Measurements from ENCODE around the gene LRRK1. TPM values are rescaled to one million over a fixed set of nuclear protein-coding genes. Genes with fewer than 3 reads are reported as not detected.
A peak's percentile ranks its signal among the peaks of the same experiment; 100 is the strongest.

LRRK1 gene
- total and polyA plus RNA-seq, 2 donors (not counting 1 experiment from before 2014, with no cell fraction given) = 19.8 to 53.0 TPM

DNA sequence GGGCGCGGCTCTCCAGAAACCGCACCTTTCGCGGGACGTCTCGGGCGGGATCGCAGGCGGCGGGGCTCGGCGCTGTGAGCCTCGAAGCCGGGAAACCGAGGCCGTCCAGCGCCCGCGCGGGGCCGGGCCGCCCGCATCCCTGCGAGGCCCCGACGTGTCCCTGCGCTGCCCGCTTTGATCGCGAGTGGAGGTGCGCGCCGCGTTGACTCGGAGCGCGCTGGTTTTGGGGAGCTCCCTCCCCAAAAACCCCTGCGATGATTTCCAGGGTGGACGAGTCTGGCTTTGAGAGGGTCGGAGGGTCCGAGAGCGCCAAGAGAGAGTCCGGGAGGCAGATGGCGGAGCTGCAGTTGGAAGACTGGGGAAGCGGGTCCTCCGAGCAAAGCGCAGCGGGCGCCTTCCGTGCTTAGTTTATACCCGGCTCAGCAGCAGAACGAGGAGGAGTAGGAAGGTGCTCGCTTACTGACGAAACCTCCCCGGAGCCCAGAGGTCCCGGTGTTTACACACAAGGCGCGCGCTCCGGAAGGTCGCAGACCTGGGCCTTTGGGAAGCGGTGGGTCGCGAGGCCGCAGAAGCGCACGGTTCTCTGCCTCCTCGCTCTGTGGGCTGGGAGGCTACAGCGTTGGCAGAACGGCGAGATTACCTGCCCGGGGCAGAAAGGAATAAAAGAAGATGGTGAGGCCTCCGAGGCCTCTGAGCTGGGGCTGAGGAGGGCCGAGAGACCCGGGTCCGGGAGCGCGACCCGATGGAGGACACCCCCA, 38.8 kb upstream of the LRRK1 start:
- Histone ChIP-seq H3K4me3 (ENCODE audit: control extremely low read depth in 1 of 5, extremely low read depth in 1 of 5, insufficient read depth in 1 of 5, low read depth in 2 of 5, low read length in 4 of 5) (no peak overlapping the region), H4K20me1 (ENCODE audit: control insufficient read depth, insufficient read depth, low read length, poor library complexity, severe bottlenecking) (no peaks in the 10 kb centered on the region), H3K27me3 (replicated peaks in 1 of 4; ENCODE audit: control extremely low read depth in 1 of 4, control insufficient read depth in 3 of 4, insufficient read depth in 4 of 4, low read length in 3 of 4) (peaks cover 0 to 55% (median 24%) of the 10 kb centered on the region in 4 experiments), H2AFZ (ENCODE audit: insufficient read depth, low read depth, low read length, poor library complexity, severe bottlenecking) (peak overlapping the region; percentile 38), H3K27ac (ENCODE audit: low read length in 2 of 2) (no peak overlapping the region), H3K9me3 (ENCODE audit: control extremely low read depth in 1 of 3, control insufficient read depth in 2 of 3, insufficient read depth in 1 of 3, low read length in 2 of 3) (no peaks in the 10 kb centered on the region), H3K4me2 (replicated peaks; ENCODE audit: low read depth, low read length, poor library complexity, severe bottlenecking) (peak overlapping the region; percentile 75), H3K36me3 (replicated peaks in 1 of 2; ENCODE audit: control extremely low read depth in 1 of 2, control insufficient read depth in 1 of 2, extremely low read depth in 1 of 2, insufficient read depth in 2 of 2, low read length in 1 of 2) (no peaks in the 10 kb centered on the region), H3K4me1 (ENCODE audit: control insufficient read depth in 2 of 2, insufficient read depth in 2 of 2, low read length in 2 of 2) (peaks cover 10% of the 10 kb centered on the region in 2 donors), H3K79me2 (ENCODE audit: control insufficient read depth, insufficient read depth, low read length) (no peaks in the 10 kb centered on the region), H3K9ac (ENCODE audit: low read length) (no peak overlapping the region)
- peaks cover 81% of the 10 kb centered on the region for H3K27me3 Mint-ChIP-seq
- CTCF ChIA-PET = interaction anchor here (0.8 kb wide), 1 partner anchor 126 kb away, joined by 3 read pairs; no protein-coding TSS in a partner anchor
- H3K4me1 Mint-ChIP-seq = peaks cover 11% of the 10 kb centered on the region
- H3K4me3 Mint-ChIP-seq = peak overlapping the region; percentile 70
- no peaks in the 10 kb centered on the region for H3K9me3 Mint-ChIP-seq (ENCODE audit: insufficient read depth)
- WGBS (ENCODE audit: insufficient coverage) = 7% methylated on average over 80 of the region's 80 CpGs
- intact Hi-C loops (cut with micrococcal nuclease) = no loop called here
- POLR2A ChIA-PET = no interaction called here
- H3K27ac Mint-ChIP-seq = no peak overlapping the region
- DNase-seq = peak; percentile 16
- TF ChIP-seq, protein P1, sequence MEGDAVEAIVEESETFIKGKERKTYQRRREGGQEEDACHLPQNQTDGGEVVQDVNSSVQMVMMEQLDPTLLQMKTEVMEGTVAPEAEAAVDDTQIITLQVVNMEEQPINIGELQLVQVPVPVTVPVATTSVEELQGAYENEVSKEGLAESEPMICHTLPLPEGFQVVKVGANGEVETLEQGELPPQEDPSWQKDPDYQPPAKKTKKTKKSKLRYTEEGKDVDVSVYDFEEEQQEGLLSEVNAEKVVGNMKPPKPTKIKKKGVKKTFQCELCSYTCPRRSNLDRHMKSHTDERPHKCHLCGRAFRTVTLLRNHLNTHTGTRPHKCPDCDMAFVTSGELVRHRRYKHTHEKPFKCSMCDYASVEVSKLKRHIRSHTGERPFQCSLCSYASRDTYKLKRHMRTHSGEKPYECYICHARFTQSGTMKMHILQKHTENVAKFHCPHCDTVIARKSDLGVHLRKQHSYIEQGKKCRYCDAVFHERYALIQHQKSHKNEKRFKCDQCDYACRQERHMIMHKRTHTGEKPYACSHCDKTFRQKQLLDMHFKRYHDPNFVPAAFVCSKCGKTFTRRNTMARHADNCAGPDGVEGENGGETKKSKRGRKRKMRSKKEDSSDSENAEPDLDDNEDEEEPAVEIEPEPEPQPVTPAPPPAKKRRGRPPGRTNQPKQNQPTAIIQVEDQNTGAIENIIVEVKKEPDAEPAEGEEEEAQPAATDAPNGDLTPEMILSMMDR (IDR thresholded peaks at IDR 0.05) = no peak
- no peak for TF ChIP-seq EZH2 (IDR thresholded peaks at IDR 0.05; ENCODE audit: borderline replicate concordance, insufficient read depth, low read depth, low read length, poor library complexity, severe bottlenecking)
- ATAC-seq (ENCODE audit: low read depth) = no peak

DNA sequence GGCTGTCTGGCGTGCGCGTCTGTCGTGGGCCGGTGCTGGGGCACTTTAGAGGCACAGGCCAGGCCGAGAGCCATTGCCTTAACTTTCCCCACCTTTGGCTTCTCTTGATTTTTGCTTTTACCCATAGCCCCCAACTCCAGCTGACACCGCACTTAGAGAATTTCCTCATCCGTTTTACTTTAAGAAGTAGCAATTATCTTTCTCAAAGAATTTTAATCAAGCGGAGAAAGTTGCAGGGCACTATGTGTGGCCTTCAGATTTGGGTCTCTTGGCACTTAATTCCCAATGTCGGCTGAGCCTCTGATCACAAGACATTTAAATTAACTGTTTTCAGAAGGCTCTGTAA, 38.3 kb upstream of the LRRK1 start:
- CTCF ChIA-PET = no interaction called here
- H3K9ac ChIP-seq (ENCODE audit: low read length) = no peak overlapping the region
- no peak overlapping the region for H3K4me2 ChIP-seq (replicated peaks; ENCODE audit: low read depth, low read length, poor library complexity, severe bottlenecking)

More for the DNA sequence above, 38.3 kb upstream of the LRRK1 start:
- Mint-ChIP-seq H3K4me1 (peaks cover 11% of the 10 kb centered on the region), H3K9me3 (ENCODE audit: insufficient read depth) (no peaks in the 10 kb centered on the region), H3K4me3 (peak overlapping the region; percentile 70), H3K27me3 (peaks cover 81% of the 10 kb centered on the region), H3K27ac (no peak overlapping the region)
- no peaks in the 10 kb centered on the region for H3K9me3 ChIP-seq (ENCODE audit: control extremely low read depth in 1 of 3, control insufficient read depth in 2 of 3, insufficient read depth in 1 of 3, low read length in 2 of 3)
- no peaks in the 10 kb centered on the region for H3K36me3 ChIP-seq (replicated peaks in 1 of 2; ENCODE audit: control extremely low read depth in 1 of 2, control insufficient read depth in 1 of 2, extremely low read depth in 1 of 2, insufficient read depth in 2 of 2, low read length in 1 of 2)
- H2AFZ ChIP-seq (ENCODE audit: insufficient read depth, low read depth, low read length, poor library complexity, severe bottlenecking) = no peak overlapping the region
- TF ChIP-seq, protein P1 (IDR thresholded peaks at IDR 0.05) = no peak
- no peak for TF ChIP-seq EZH2 (IDR thresholded peaks at IDR 0.05; ENCODE audit: borderline replicate concordance, insufficient read depth, low read depth, low read length, poor library complexity, severe bottlenecking)
- no peaks in the 10 kb centered on the region for H4K20me1 ChIP-seq (ENCODE audit: control insufficient read depth, insufficient read depth, low read length, poor library complexity, severe bottlenecking)
- H3K27me3 ChIP-seq (replicated peaks in 1 of 4; ENCODE audit: control extremely low read depth in 1 of 4, control insufficient read depth in 3 of 4, insufficient read depth in 4 of 4, low read length in 3 of 4) = peaks cover 0 to 56% (median 24%) of the 10 kb centered on the region in 4 experiments
- H3K4me3 ChIP-seq (ENCODE audit: control extremely low read depth in 1 of 5, extremely low read depth in 1 of 5, insufficient read depth in 1 of 5, low read depth in 2 of 5, low read length in 4 of 5) = no peak overlapping the region
- H3K79me2 ChIP-seq (ENCODE audit: control insufficient read depth, insufficient read depth, low read length) = no peaks in the 10 kb centered on the region
- no peak for ATAC-seq (ENCODE audit: low read depth)
- no peak for DNase-seq
- 45% methylated on average over 10 of the region's 10 CpGs for WGBS (ENCODE audit: insufficient coverage)
- POLR2A ChIA-PET = no interaction called here
- intact Hi-C loops (cut with micrococcal nuclease) = no loop called here
- H3K27ac ChIP-seq (ENCODE audit: low read length in 2 of 2) = no peak overlapping the region
- peaks cover 10% of the 10 kb centered on the region in 2 donors for H3K4me1 ChIP-seq (ENCODE audit: control insufficient read depth in 2 of 2, insufficient read depth in 2 of 2, low read length in 2 of 2)
